WTC11 (cell line): Measurements from ENCODE around the gene AQP12A. TPM values are rescaled to one million over a fixed set of nuclear protein-coding genes. Genes with fewer than 3 reads are reported as not detected.

Experiments
- ATAC-seq: fragments of 200-7000 bp; cut with Tn5 transposase; 2 replicates; pipeline ENCODE4 v1.10.0; 2021; ENCODE audit warnings: mild to moderate bottlenecking, moderate library complexity
- CTCF ChIA-PET: fragments of 300-600 bp; sonication (Branson Sonifier 250); formaldehyde crosslinking; loops from one replicate; lab custom pipeline; 2021; ENCODE audit warnings: antibody characterized with exemption; lab: Charles Lee
- POLR2A ChIA-PET: fragments of 350-600 bp; sonication (Branson Sonifier 250); formaldehyde crosslinking; loops from one replicate; lab custom pipeline; 2021; ENCODE audit warnings: antibody characterized with exemption; lab: Charles Lee
- DNase-seq: peaks from one replicate; pipeline ENCODE4 v3.0.0; 2021; ENCODE audit warnings: low spot score
- H3K27ac Mint-ChIP-seq: 2 replicates; pipeline ENCODE4 v1.8.0; 2021; ENCODE audit warnings: mixed read lengths
- H3K27me3 Mint-ChIP-seq: 2 replicates; pipeline ENCODE4 v1.8.0; 2021; ENCODE audit warnings: low read depth, mild to moderate bottlenecking, moderate library complexity, mixed read lengths
- H3K36me3 Mint-ChIP-seq: 2 replicates; pipeline ENCODE4 v1.8.0; 2021; ENCODE audit warnings: mixed read lengths
- H3K4me1 Mint-ChIP-seq: 2 replicates; pipeline ENCODE4 v1.8.0; 2022; ENCODE audit warnings: mixed read lengths
- H3K4me3 Mint-ChIP-seq: 2 replicates; pipeline ENCODE4 v1.8.0; 2021; ENCODE audit warnings: mild to moderate bottlenecking, moderate library complexity, mixed read lengths
- H3K9me3 Mint-ChIP-seq: 2 replicates; pipeline ENCODE4 v1.8.0; 2021; ENCODE audit warnings: mixed read lengths
- AR ChIP-seq: fragments of 250-450 bp; sonication (Bioruptor Pico); IDR thresholded peaks from 2 replicates; pipeline ENCODE4 v1.9.0; 2021; ENCODE audit warnings: mild to moderate bottlenecking
- ATF1 ChIP-seq: sonication (generic); formaldehyde crosslinking; IDR thresholded peaks from 2 replicates; pipeline ENCODE4 v1.8.1; 2023; ENCODE audit warnings: mild to moderate bottlenecking, moderate library complexity, missing genetic modification reagents
- CTCF ChIP-seq: fragments of 200-600 bp; IDR thresholded peaks from 2 replicates; pipeline ENCODE4 v1.8.0; 2022; ENCODE audit warnings: antibody characterized with exemption
- E2F5 ChIP-seq: sonication (generic); formaldehyde crosslinking; IDR thresholded peaks from 2 replicates; pipeline ENCODE4 v1.8.1; 2022; ENCODE audit warnings: mild to moderate bottlenecking, moderate library complexity, missing genetic modification reagents
- ETV6 ChIP-seq: sonication (generic); formaldehyde crosslinking; IDR thresholded peaks from 2 replicates; pipeline ENCODE4 v1.8.1; 2022; ENCODE audit warnings: mild to moderate bottlenecking, missing genetic modification reagents
- JAZF1 ChIP-seq: fragments of 250-450 bp; sonication (Bioruptor Pico); IDR thresholded peaks from 2 replicates; pipeline ENCODE4 v1.9.0; 2021; ENCODE audit warnings: moderate library complexity, mild to moderate bottlenecking, inconsistent platforms
- JUN ChIP-seq: sonication (generic); formaldehyde crosslinking; IDR thresholded peaks from 2 replicates; pipeline ENCODE4 v1.8.0; 2023; ENCODE audit warnings: mild to moderate bottlenecking, missing genetic modification reagents
- MYBL2 ChIP-seq: sonication (generic); formaldehyde crosslinking; IDR thresholded peaks from 2 replicates; pipeline ENCODE4 v1.8.1; 2023; ENCODE audit warnings: mild to moderate bottlenecking, moderate library complexity, missing genetic modification reagents
- NFYB ChIP-seq: sonication (generic); formaldehyde crosslinking; conservative IDR thresholded peaks from 2 replicates; pipeline ENCODE4 v1.8.0; 2022; ENCODE audit warnings: low read depth, missing genetic modification reagents
- OVOL2 ChIP-seq: fragments of 250-450 bp; sonication (Bioruptor Pico); IDR thresholded peaks from 2 replicates; pipeline ENCODE4 v1.9.0; 2021; ENCODE audit warnings: mild to moderate bottlenecking, borderline replicate concordance
- RORB ChIP-seq: fragments of 250-450 bp; sonication (Bioruptor Pico); IDR thresholded peaks from 2 replicates; pipeline ENCODE4 v1.9.0; 2021; ENCODE audit warnings: mild to moderate bottlenecking
- SOX15 ChIP-seq: fragments of 250-450 bp; sonication (Bioruptor Pico); IDR thresholded peaks from 2 replicates; pipeline ENCODE4 v1.9.0; 2021; ENCODE audit warnings: mild to moderate bottlenecking
- SP1 ChIP-seq: sonication (generic); formaldehyde crosslinking; conservative IDR thresholded peaks from 2 replicates; pipeline ENCODE4 v1.8.1; 2022; ENCODE audit warnings: missing genetic modification reagents
- TCF7 ChIP-seq: sonication (generic); formaldehyde crosslinking; IDR thresholded peaks from 2 replicates; pipeline ENCODE4 v1.8.0; 2022; ENCODE audit warnings: mild to moderate bottlenecking, low read depth, missing genetic modification reagents, moderate library complexity
- USF1 ChIP-seq: sonication (generic); formaldehyde crosslinking; IDR thresholded peaks from 2 replicates; pipeline ENCODE4 v1.8.0; 2022; ENCODE audit warnings: mild to moderate bottlenecking, missing genetic modification reagents
- ZNF138 ChIP-seq: sonication (generic); formaldehyde crosslinking; conservative IDR thresholded peaks from 2 replicates; pipeline ENCODE4 v1.8.1; 2022; ENCODE audit warnings: mild to moderate bottlenecking, moderate library complexity, missing genetic modification reagents
- ZNF396 ChIP-seq: fragments of 250-450 bp; sonication (Bioruptor Pico); IDR thresholded peaks from 2 replicates; pipeline ENCODE4 v1.8.0; 2021; ENCODE audit warnings: mild to moderate bottlenecking, moderate library complexity, borderline replicate concordance
- ZNF671 ChIP-seq: fragments of 250-450 bp; sonication (Bioruptor Pico); IDR thresholded peaks from 2 replicates; pipeline ENCODE4 v1.8.0; 2021; ENCODE audit warnings: mild to moderate bottlenecking
- total RNA-seq: library from RNA; stranded (reverse); gene quantifications from 3 replicates; pipeline ENCODE4 v1.2.3, GENCODE V29; 2021
- TF ChIP-seq, protein P1 (sequence below): sonication (generic); formaldehyde crosslinking; IDR thresholded peaks from 2 replicates; pipeline ENCODE4 v1.8.1; 2023; ENCODE audit warnings: mild to moderate bottlenecking, moderate library complexity, missing genetic modification reagents
- TF ChIP-seq, protein P2 (sequence below): sonication (generic); formaldehyde crosslinking; IDR thresholded peaks from 2 replicates; pipeline ENCODE4 v1.8.0; 2022; ENCODE audit warnings: mild to moderate bottlenecking, missing genetic modification reagents
- TF ChIP-seq, protein P3 (sequence below): sonication (generic); formaldehyde crosslinking; conservative IDR thresholded peaks from 2 replicates; pipeline ENCODE4 v1.8.1; 2022; ENCODE audit warnings: mild to moderate bottlenecking, missing genetic modification reagents
- TF ChIP-seq, protein P4 (sequence below): fragments of 250-450 bp; sonication (Bioruptor Pico); conservative IDR thresholded peaks from 2 replicates; pipeline ENCODE4 v1.9.0; 2021; ENCODE audit warnings: mild to moderate bottlenecking

AQP12A gene
- total RNA-seq, 1 experiment from 2014 or later: not detected

- no peak for TF ChIP-seq CTCF
- TF ChIP-seq, protein P1, sequence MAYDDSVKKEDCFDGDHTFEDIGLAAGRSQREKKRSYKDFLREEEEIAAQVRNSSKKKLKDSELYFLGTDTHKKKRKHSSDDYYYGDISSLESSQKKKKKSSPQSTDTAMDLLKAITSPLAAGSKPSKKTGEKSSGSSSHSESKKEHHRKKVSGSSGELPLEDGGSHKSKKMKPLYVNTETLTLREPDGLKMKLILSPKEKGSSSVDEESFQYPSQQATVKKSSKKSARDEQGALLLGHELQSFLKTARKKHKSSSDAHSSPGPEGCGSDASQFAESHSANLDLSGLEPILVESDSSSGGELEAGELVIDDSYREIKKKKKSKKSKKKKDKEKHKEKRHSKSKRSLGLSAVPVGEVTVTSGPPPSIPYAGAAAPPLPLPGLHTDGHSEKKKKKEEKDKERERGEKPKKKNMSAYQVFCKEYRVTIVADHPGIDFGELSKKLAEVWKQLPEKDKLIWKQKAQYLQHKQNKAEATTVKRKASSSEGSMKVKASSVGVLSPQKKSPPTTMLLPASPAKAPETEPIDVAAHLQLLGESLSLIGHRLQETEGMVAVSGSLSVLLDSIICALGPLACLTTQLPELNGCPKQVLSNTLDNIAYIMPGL (CRISPR knock-in tag): no peak
- no peak for TF ChIP-seq ZNF671 (CRISPR knock-in tag)
Observed at GRCh38 chr2:240724431-240724830, 32.8 kb downstream of the AQP12A start (continued).

DNA sequence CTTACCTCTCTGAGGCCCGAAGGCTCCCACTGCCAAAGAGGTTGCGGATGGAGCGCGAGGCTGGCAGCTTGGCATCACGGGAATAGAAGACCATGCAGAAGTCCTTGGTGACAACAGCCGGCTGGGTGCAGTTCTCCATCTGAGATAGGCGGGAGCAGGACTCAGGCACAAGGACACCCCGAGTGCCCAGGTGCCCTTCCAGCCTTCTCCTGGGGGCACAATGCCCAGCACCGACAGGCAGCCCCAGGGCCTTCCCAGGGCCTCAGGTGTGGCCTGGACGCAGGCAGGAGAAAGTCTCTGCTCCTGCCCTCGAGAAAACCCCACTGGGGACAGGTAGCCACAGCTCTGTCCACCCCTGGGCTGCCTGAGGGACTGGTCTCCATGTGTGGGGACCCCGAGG is 33.6 kb downstream of the AQP12A start:
- Mint-ChIP-seq H3K27ac (no peak overlapping the region), H3K4me3 (no peak overlapping the region), H3K36me3 (peaks cover 29% of the 10 kb centered on the region), H3K27me3 (no peaks in the 10 kb centered on the region), H3K4me1 (no peaks in the 10 kb centered on the region)
- ATAC-seq (no peak), DNase-seq (no peak)
- ChIA-PET POLR2A (no interaction called here), CTCF (no interaction called here)
- TF ChIP-seq SOX15 (CRISPR knock-in tag): no peak
- TF ChIP-seq TCF7 (CRISPR knock-in tag): no peak
- TF ChIP-seq E2F5 (CRISPR knock-in tag): no peak
- TF ChIP-seq OVOL2 (CRISPR knock-in tag): no peak
- TF ChIP-seq, protein P2, sequence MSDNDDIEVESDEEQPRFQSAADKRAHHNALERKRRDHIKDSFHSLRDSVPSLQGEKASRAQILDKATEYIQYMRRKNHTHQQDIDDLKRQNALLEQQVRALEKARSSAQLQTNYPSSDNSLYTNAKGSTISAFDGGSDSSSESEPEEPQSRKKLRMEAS: no peak
- TF ChIP-seq, protein P3, sequence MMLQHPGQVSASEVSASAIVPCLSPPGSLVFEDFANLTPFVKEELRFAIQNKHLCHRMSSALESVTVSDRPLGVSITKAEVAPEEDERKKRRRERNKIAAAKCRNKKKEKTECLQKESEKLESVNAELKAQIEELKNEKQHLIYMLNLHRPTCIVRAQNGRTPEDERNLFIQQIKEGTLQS (CRISPR knock-in tag): no peak
- TF ChIP-seq, all 79 proteins: peak for 0
- no peaks in the 10 kb centered on the region for H3K9me3 Mint-ChIP-seq

GRCh38 chr2:240725671-240726070 is 34.0 kb downstream of the AQP12A start:
- CTCF ChIA-PET: no interaction called here
- no peaks in the 10 kb centered on the region for H3K27me3 Mint-ChIP-seq
- no peak overlapping the region for H3K4me3 Mint-ChIP-seq
- POLR2A ChIA-PET: no interaction called here
- H3K36me3 Mint-ChIP-seq: peaks cover 26% of the 10 kb centered on the region
- DNase-seq: no peak
- no peaks in the 10 kb centered on the region for H3K9me3 Mint-ChIP-seq
- H3K27ac Mint-ChIP-seq: no peak overlapping the region
- H3K4me1 Mint-ChIP-seq: no peaks in the 10 kb centered on the region
- no peak for ATAC-seq
- TF ChIP-seq RORB (CRISPR knock-in tag) (no peak), MYBL2 (CRISPR knock-in tag) (no peak), SP1 (CRISPR knock-in tag) (no peak), ZNF138 (no peak), USF1 (CRISPR knock-in tag) (no peak), NFYB (no peak), ATF1 (CRISPR knock-in tag) (no peak), ZNF396 (CRISPR knock-in tag) (no peak), AR (CRISPR knock-in tag) (no peak), JUN (CRISPR knock-in tag) (no peak), ETV6 (no peak), JAZF1 (no peak)
- TF ChIP-seq, protein P4, sequence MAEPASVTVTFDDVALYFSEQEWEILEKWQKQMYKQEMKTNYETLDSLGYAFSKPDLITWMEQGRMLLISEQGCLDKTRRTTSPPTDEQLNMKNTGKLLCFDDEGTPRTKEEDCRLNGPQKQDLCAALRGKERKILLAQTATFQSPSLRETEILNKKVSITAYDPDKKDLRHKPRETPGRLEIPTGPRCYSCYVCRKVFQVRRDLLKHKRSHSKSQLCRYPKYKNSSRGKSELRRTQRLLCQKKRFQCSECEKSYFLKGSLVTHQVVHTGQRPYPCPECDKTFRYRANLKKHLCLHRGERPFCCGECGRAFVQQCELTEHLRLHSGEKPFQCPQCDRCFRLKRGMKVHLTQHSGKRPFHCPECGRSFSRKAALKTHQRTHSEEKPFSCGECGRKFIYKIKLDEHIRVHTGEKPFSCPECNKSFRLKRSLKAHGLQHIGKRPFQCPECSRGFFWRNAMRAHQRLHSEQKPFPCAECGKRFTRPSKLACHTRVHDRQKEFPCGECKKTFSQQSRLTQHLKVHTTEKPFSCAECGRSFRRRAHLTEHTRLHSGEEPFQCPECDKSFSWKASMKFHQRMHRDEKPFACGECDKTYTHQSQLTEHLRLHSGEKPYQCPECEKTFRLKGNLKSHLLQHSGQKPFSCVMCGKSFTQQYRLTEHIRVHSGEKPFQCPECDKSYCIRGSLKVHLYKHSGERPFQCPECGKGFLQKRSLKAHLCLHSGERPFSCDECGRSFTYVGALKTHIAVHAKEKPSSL (CRISPR knock-in tag): no peak
- TF ChIP-seq, protein P1 (CRISPR knock-in tag): no peak
